Progenitor cell of endocrine pancreas (in vitro differentiated cells): ENCODE measurements around the gene CDH13. TPM values are rescaled to one million over a fixed set of nuclear protein-coding genes. Genes with fewer than 3 reads are reported as not detected.

Experiments
- DNase-seq: peaks from one replicate; pipeline ENCODE4 v3.0.0; 2021; ENCODE audit warnings: low spot score; ENCODE audit not compliant: unreplicated experiment
- H3K27ac Mint-ChIP-seq: 2 replicates; pipeline ENCODE4 v1.8.0; 2021; ENCODE audit warnings: mild to moderate bottlenecking, moderate library complexity, mixed read lengths
- H3K27me3 Mint-ChIP-seq: 2 replicates; pipeline ENCODE4 v1.8.0; 2021; ENCODE audit warnings: mixed read lengths
- H3K36me3 Mint-ChIP-seq: 2 replicates; pipeline ENCODE4 v1.8.0; 2022; ENCODE audit warnings: mixed read lengths; ENCODE audit not compliant: insufficient read depth
- H3K4me1 Mint-ChIP-seq: 2 replicates; pipeline ENCODE4 v1.8.0; 2021; ENCODE audit warnings: low read depth, mixed read lengths
- H3K4me3 Mint-ChIP-seq: 2 replicates; pipeline ENCODE4 v1.8.0; 2021; ENCODE audit warnings: low read depth, mild to moderate bottlenecking, moderate library complexity, mixed read lengths
- H3K9me3 Mint-ChIP-seq: 2 replicates; pipeline ENCODE4 v1.8.0; 2021; ENCODE audit warnings: low read depth, mixed read lengths
- CTCF ChIP-seq: fragments of 200-600 bp; sonication (generic); IDR thresholded peaks from one replicate; pipeline ENCODE4 v1.5.0; 2021; ENCODE audit warnings: antibody characterized with exemption, mild to moderate bottlenecking; ENCODE audit not compliant: unreplicated experiment
- total RNA-seq: library from RNA; stranded (reverse); gene quantifications from 2 replicates; pipeline ENCODE4 v1.2.1, GENCODE V29; 2021

The CDH13 gene
- total RNA-seq, 1 donor from 2014 or later, result 0.38 TPM

GRCh38 chr16:83516931-83517330, 890.2 kb downstream of the CDH13 start:
- no peak overlapping the region for H3K4me3 Mint-ChIP-seq
- no peaks in the 10 kb centered on the region for H3K36me3 Mint-ChIP-seq
- H3K4me1 Mint-ChIP-seq, result no peaks in the 10 kb centered on the region
- no peak overlapping the region for H3K27ac Mint-ChIP-seq
- peaks cover 3% of the 10 kb centered on the region for H3K27me3 Mint-ChIP-seq
- no peak for TF ChIP-seq CTCF
- no peak for DNase-seq
- H3K9me3 Mint-ChIP-seq, result peaks cover 6% of the 10 kb centered on the region

GRCh38 chr16:83517398-83517797, 890.6 kb downstream of the CDH13 start:
- H3K4me3 Mint-ChIP-seq, result no peak overlapping the region
- no peak for DNase-seq
- no peak overlapping the region for H3K27ac Mint-ChIP-seq
- no peaks in the 10 kb centered on the region for H3K4me1 Mint-ChIP-seq
- peaks cover 3% of the 10 kb centered on the region for H3K27me3 Mint-ChIP-seq
- TF ChIP-seq CTCF, result no peak
- H3K36me3 Mint-ChIP-seq, result no peaks in the 10 kb centered on the region
- H3K9me3 Mint-ChIP-seq, result peaks cover 6% of the 10 kb centered on the region

- no peak for TF ChIP-seq CTCF
- Mint-ChIP-seq H3K4me1 (no peaks in the 10 kb centered on the region), H3K9me3 (peaks cover 6% of the 10 kb centered on the region), H3K27ac (no peak overlapping the region), H3K36me3 (no peaks in the 10 kb centered on the region), H3K27me3 (peaks cover 8% of the 10 kb centered on the region), H3K4me3 (no peak overlapping the region)
- DNase-seq, result no peak
Measured at GRCh38 chr16:83520596-83520995, 893.8 kb downstream of the CDH13 start.

- Mint-ChIP-seq H3K36me3 (no peaks in the 10 kb centered on the region), H3K27me3 (peaks cover 3% of the 10 kb centered on the region), H3K9me3 (no peaks in the 10 kb centered on the region), H3K4me3 (no peak overlapping the region), H3K27ac (no peak overlapping the region), H3K4me1 (no peaks in the 10 kb centered on the region)
- no peak for TF ChIP-seq CTCF
- DNase-seq, result no peak
Measured at GRCh38 chr16:83530293-83530692, 903.5 kb downstream of the CDH13 start.

- Mint-ChIP-seq H3K27ac (no peak overlapping the region), H3K27me3 (peaks cover 10% of the 10 kb centered on the region), H3K4me3 (no peak overlapping the region), H3K4me1 (no peaks in the 10 kb centered on the region), H3K9me3 (no peaks in the 10 kb centered on the region), H3K36me3 (no peaks in the 10 kb centered on the region)
- no peak for DNase-seq
- no peak for TF ChIP-seq CTCF
Measured at GRCh38 chr16:83532634-83533033, 905.9 kb downstream of the CDH13 start.
